ENCODE results near the gene PROSER1. TPM values are rescaled to one million over a fixed set of nuclear protein-coding genes. Genes with fewer than 3 reads are reported as not detected.

Gene PROSER1
- total RNA-seq, 2 experiments from 2014 or later, result 51.2 to 62.4 TPM

DNA sequence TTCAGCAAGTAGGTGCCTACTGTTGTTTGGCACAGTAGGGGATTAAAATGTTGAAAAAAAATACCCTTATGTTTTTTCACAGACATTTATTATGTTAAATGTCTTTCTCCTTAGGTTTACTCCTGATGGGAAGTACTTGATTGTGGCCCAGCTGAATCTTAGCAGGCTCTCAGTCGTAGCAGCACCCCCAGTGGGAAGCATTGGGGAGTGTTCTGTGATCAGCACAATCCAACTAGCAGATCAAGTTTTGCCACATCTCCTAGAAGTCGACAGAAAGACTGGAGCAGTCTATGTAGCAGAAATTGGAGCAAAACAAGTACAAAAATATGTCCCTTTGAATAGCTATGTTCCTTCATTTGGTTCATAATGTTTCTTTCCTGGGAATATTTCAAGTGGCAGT lies 9.7 kb upstream of the PROSER1 start:
- CTCF ChIA-PET, result interaction anchor here (1.4 to 2.0 kb wide), 2 partner anchors 16 to 565 kb away, joined by 3 to 5 read pairs; no protein-coding TSS in a partner anchor
- no peak for ATAC-seq

DNA sequence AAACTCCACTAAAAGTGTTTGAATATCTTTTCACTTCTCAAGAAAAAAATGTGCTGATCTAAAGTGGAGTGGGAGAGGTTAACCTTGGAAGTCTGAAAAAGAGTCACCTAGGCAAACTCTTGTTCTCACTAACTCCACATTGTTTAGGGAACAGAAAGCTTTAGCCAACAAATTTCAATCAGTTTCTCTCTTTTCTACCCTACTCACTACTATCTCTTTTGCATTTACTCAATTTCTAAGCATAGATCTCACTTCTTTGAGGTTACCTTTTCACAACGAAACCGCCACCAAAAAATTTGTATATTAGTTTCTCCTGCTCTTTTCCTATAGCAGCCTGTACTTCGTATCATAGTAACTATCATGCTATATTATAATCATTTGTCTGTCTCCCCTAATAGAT lies 6.6 kb upstream of the PROSER1 start:
- Mint-ChIP-seq H3K27ac (no peak overlapping the region), H3K27me3 (ENCODE audit: low read depth) (no peaks in the 10 kb centered on the region), H3K4me1 (ENCODE audit: low read depth) (peaks cover 29% of the 10 kb centered on the region), H3K4me3 (no peak overlapping the region), H3K9me3 (ENCODE audit: insufficient read depth) (no peaks in the 10 kb centered on the region), H3K36me3 (ENCODE audit: low read depth) (peaks cover 48% of the 10 kb centered on the region)
- ATAC-seq, result no peak
- POLR2A ChIA-PET, result no interaction called here
- CTCF ChIA-PET, result no interaction called here
- no peak for DNase-seq

More for the DNA sequence above, 9.7 kb upstream of the PROSER1 start:
- no peaks in the 10 kb centered on the region for H3K27me3 Mint-ChIP-seq (ENCODE audit: low read depth)
- H3K36me3 Mint-ChIP-seq (ENCODE audit: low read depth), result peaks cover 36% of the 10 kb centered on the region
- no peak overlapping the region for H3K4me3 Mint-ChIP-seq
- DNase-seq, result no peak
- POLR2A ChIA-PET, result no interaction called here
- H3K9me3 Mint-ChIP-seq (ENCODE audit: insufficient read depth), result no peaks in the 10 kb centered on the region
- no peak overlapping the region for H3K27ac Mint-ChIP-seq
- peaks cover 8% of the 10 kb centered on the region for H3K4me1 Mint-ChIP-seq (ENCODE audit: low read depth)

DNA sequence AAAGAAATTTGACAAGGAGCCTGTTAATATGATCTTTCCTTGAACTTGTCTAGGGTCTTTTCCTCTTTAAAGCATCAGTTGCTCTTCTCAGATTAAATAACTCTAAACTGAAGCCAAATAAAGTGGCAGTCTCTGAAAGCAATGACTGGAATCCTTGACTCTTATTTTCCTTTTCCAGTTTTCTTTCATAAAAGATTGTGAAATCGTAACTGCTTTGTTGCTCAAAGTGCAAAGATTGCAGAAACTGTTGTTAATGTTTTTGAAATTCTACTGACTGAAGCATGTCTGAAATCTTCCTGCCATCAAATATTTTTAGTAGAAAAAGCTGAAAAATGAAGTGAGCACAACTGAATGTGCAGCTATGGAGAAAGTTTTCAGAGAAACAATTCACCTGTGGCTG lies 2.3 kb upstream of the PROSER1 start:
- no peaks in the 10 kb centered on the region for H3K27me3 Mint-ChIP-seq (ENCODE audit: low read depth)
- peaks cover 40% of the 10 kb centered on the region for H3K4me1 Mint-ChIP-seq (ENCODE audit: low read depth)
- peak overlapping the region; percentile 38 for H3K4me3 Mint-ChIP-seq
- POLR2A ChIA-PET, result no interaction called here
- CTCF ChIA-PET, result no interaction called here
- no peaks in the 10 kb centered on the region for H3K9me3 Mint-ChIP-seq (ENCODE audit: insufficient read depth)
- no peak for DNase-seq
- no peak for ATAC-seq
- peaks cover 42% of the 10 kb centered on the region for H3K36me3 Mint-ChIP-seq (ENCODE audit: low read depth)
- no peak overlapping the region for H3K27ac Mint-ChIP-seq

DNA sequence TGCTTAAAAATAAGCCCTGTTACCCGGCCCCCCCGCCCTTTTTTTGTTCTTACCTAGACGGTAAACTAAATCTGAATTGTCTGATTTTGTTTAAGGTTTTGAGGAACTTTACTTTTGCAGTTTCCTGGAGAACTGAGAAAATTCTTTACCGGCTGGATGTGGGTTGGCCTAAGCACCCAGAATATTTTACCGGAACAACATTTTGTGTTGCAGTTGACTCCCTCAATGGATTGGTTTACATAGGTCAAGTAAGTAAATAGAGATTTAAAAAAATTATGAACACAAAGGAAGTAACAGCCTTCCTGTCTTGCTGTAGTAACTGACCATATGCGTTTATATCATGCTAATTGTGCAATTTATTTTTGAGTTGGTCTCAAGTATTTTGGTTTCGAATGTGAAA lies 1.2 kb upstream of the PROSER1 start:
- ATAC-seq (no peak), DNase-seq (no peak)
- peaks cover 32% of the 10 kb centered on the region for H3K36me3 Mint-ChIP-seq (ENCODE audit: low read depth)
- peak overlapping the region; percentile 90 for H3K4me3 Mint-ChIP-seq
- no peaks in the 10 kb centered on the region for H3K27me3 Mint-ChIP-seq (ENCODE audit: low read depth)
- ChIA-PET POLR2A (interaction anchor here (0.7 to 1.5 kb wide), 3 partner anchors 13 to 967 kb away, joined by 3 read pairs; no protein-coding TSS in a partner anchor), CTCF (interaction anchor here (1.0 to 1.1 kb wide), 2 partner anchors 9 to 23 kb away, joined by 3 read pairs; no protein-coding TSS in a partner anchor)
- no peaks in the 10 kb centered on the region for H3K9me3 Mint-ChIP-seq (ENCODE audit: insufficient read depth)
- H3K4me1 Mint-ChIP-seq (ENCODE audit: low read depth), result peaks cover 51% of the 10 kb centered on the region
- peak overlapping the region; percentile 96 for H3K27ac Mint-ChIP-seq

DNA sequence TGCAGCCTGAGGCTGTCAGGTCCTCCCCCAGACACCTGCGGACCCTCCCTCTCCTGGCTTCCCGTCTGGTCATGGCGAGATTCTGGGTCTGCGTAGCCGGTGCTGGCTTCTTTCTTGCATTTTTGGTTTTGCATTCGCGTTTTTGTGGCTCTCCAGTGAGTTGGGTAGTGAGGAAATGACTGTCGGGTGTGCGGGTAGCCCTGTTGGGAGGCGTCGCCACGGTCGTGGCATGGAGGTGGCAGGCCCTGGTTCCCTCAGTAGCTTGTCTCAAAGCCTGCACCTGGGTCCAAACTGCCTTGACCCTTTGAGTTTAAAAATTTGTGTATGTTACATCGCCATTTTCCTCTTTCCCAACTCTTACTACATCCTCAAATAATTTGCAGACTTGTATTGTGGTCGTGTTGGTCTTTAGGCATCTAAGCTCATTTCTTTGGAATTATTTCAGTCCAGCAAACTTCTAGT lies 711 bp upstream of the PROSER1 start:
- ChIA-PET POLR2A (interaction anchor here (0.7 to 2.3 kb wide), 4 partner anchors 12 to 689 kb away, joined by 3 to 6 read pairs (median 3); partner anchors contain the start of gene UFM1), CTCF (interaction anchor here (1.0 to 1.9 kb wide), 3 partner anchors 10 to 574 kb away, joined by 3 to 6 read pairs (median 3); no protein-coding TSS in a partner anchor)
- H3K9me3 Mint-ChIP-seq (ENCODE audit: insufficient read depth), result no peaks in the 10 kb centered on the region
- peak overlapping the region; percentile 96 for H3K27ac Mint-ChIP-seq
- peaks cover 55% of the 10 kb centered on the region for H3K4me1 Mint-ChIP-seq (ENCODE audit: low read depth)
- DNase-seq (peak; percentile 76), ATAC-seq (peak; percentile 45)
- peak overlapping the region; percentile 90 for H3K4me3 Mint-ChIP-seq
- peaks cover 31% of the 10 kb centered on the region for H3K36me3 Mint-ChIP-seq (ENCODE audit: low read depth)
- H3K27me3 Mint-ChIP-seq (ENCODE audit: low read depth), result no peaks in the 10 kb centered on the region

DNA sequence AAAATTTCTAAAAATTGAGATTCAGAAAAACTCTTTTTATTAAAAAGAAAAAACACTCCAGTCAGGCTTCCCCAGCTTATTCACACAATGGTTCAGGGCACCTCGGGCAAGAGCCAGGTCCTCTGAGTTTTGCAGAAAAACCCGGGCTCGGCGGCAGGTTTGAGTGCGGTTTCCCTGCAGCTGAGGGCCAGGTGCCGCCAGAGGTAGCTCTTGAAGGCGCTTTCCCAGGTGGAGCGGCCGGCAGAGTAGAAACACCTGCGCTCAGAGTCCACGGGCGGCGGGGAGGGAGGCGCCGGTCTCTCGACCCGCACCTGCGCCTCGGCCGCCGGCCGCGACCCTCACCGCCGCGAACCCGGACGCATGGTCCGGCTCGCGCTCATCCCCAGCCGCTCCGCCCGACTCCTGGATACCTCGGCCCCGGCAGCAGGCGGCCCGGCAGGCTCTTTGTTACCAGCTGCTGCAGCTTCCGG lies 444 bp downstream of the PROSER1 start:
- POLR2A ChIA-PET, result interaction anchor here (1.1 to 2.3 kb wide), 5 partner anchors 10 to 688 kb away, joined by 3 to 6 read pairs (median 4); partner anchors contain the start of gene UFM1
- H3K27me3 Mint-ChIP-seq (ENCODE audit: low read depth), result no peaks in the 10 kb centered on the region
- peak overlapping the region; percentile 90 for H3K4me3 Mint-ChIP-seq
- DNase-seq (no peak), ATAC-seq (peak; percentile 44)
- H3K36me3 Mint-ChIP-seq (ENCODE audit: low read depth), result peaks cover 25% of the 10 kb centered on the region
- CTCF ChIA-PET, result interaction anchor here (1.0 to 2.2 kb wide), 4 partner anchors 10 to 579 kb away, joined by 3 to 9 read pairs (median 5); no protein-coding TSS in a partner anchor
- H3K9me3 Mint-ChIP-seq (ENCODE audit: insufficient read depth), result no peaks in the 10 kb centered on the region
- peak overlapping the region; percentile 96 for H3K27ac Mint-ChIP-seq
- peaks cover 49% of the 10 kb centered on the region for H3K4me1 Mint-ChIP-seq (ENCODE audit: low read depth)

DNA sequence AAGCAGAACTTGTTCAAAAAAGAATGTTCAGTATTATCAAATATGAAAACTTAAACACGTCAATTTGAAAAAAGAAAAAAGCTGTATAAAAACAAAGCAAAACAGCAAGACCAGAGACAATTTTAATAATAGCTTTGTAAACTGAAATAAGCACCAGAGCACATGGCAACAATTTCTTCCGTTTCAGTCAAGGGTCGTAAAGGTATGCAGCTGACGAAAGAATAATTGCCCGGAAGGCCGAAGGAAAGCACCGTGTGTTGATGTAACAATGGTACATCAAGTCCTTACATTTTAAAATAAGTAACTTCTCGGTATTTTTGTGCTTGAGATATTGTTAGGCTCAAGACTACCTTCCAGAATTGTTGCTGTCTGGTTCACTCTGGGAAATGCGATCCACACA lies 1.7 kb downstream of the PROSER1 start:
- H3K4me3 Mint-ChIP-seq, result peak overlapping the region; percentile 90
- CTCF ChIA-PET, result interaction anchor here (2.2 kb wide), 1 partner anchor 9 kb away, joined by 9 read pairs; no protein-coding TSS in a partner anchor
- POLR2A ChIA-PET, result interaction anchor here (2.3 kb wide), 1 partner anchor 687 kb away, joined by 6 read pairs; the partner anchor contains the start of gene UFM1
- ATAC-seq (no peak), DNase-seq (peak; percentile 48)
- H3K9me3 Mint-ChIP-seq (ENCODE audit: insufficient read depth), result no peaks in the 10 kb centered on the region
- H3K27ac Mint-ChIP-seq, result peak overlapping the region; percentile 90
- peaks cover 50% of the 10 kb centered on the region for H3K4me1 Mint-ChIP-seq (ENCODE audit: low read depth)
- no peaks in the 10 kb centered on the region for H3K27me3 Mint-ChIP-seq (ENCODE audit: low read depth)
- peaks cover 30% of the 10 kb centered on the region for H3K36me3 Mint-ChIP-seq (ENCODE audit: low read depth)

DNA sequence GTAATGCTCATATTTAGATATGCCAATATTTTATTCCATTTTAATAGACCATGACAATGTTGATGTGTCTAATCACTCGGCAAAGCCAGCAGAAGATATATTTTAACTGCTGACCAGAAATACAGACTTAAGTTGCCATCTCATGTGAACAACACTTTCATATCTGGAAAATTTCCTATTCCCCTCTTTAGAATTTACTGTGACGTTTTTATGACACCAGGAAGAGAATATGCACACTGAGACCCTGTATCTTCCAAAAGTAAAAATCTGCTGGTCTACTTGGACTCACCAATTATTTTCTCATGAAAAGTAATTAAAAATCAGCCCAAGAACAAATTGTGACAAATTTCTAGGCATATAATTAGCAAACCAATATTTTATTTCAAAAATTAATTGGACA lies 2.1 kb downstream of the PROSER1 start:
- ChIA-PET CTCF (interaction anchor here (2.2 kb wide), 1 partner anchor 9 kb away, joined by 9 read pairs; no protein-coding TSS in a partner anchor), POLR2A (no interaction called here)
- ATAC-seq (no peak), DNase-seq (no peak)
- Mint-ChIP-seq H3K27me3 (ENCODE audit: low read depth) (no peaks in the 10 kb centered on the region), H3K27ac (peak overlapping the region; percentile 54), H3K4me3 (peak overlapping the region; percentile 90), H3K36me3 (ENCODE audit: low read depth) (peaks cover 28% of the 10 kb centered on the region), H3K4me1 (ENCODE audit: low read depth) (peaks cover 47% of the 10 kb centered on the region), H3K9me3 (ENCODE audit: insufficient read depth) (no peaks in the 10 kb centered on the region)

DNA sequence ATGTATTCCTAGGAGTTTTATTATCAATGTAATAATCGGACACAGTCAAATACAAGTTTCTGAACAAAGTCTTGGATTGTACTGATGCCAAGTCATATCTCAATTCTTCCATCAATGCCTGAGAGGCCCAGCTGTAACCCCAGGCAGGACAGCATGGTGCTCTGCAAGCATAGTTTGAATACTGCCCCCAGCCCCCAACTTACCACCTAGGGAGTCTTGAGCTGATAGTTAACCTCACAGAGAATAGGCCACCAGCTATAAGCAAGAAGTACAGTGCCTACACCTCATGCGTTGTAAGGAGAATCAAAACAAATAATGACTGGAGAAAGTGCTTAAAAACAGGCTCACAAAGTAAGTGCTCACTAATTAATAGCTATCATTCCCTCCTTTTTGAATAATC lies 2.7 kb downstream of the PROSER1 start:
- ATAC-seq (no peak), DNase-seq (no peak)
- H3K27ac Mint-ChIP-seq, result peak overlapping the region; percentile 54
- peaks cover 22% of the 10 kb centered on the region for H3K36me3 Mint-ChIP-seq (ENCODE audit: low read depth)
- ChIA-PET CTCF (no interaction called here), POLR2A (no interaction called here)
- peaks cover 41% of the 10 kb centered on the region for H3K4me1 Mint-ChIP-seq (ENCODE audit: low read depth)
- H3K4me3 Mint-ChIP-seq, result peak overlapping the region; percentile 90
- no peaks in the 10 kb centered on the region for H3K27me3 Mint-ChIP-seq (ENCODE audit: low read depth)
- H3K9me3 Mint-ChIP-seq (ENCODE audit: insufficient read depth), result no peaks in the 10 kb centered on the region

DNA sequence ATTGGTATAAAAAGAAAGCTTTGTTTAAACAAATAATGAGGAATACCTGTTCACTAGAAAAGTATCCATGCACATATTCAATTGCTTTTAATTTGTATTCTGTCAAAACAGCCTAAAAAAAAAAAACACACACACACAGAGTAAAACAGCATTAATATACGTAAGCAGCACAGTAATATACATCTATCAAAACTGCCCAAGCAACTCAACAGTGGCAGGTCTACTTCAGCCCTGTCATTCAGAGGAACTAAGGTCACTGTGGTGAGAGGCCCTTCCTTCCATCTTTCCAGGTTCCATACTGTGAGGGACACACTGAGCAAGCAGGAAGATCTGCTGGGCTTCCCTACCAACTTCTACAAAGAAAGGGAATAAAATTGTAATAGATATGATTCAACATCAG lies 3.8 kb downstream of the PROSER1 start:
- ATAC-seq (no peak), DNase-seq (no peak)
- Mint-ChIP-seq H3K36me3 (ENCODE audit: low read depth) (peaks cover 22% of the 10 kb centered on the region), H3K4me1 (ENCODE audit: low read depth) (peaks cover 31% of the 10 kb centered on the region), H3K4me3 (no peak overlapping the region), H3K27ac (no peak overlapping the region), H3K9me3 (ENCODE audit: insufficient read depth) (no peaks in the 10 kb centered on the region), H3K27me3 (ENCODE audit: low read depth) (no peaks in the 10 kb centered on the region)
- POLR2A ChIA-PET, result no interaction called here
- CTCF ChIA-PET, result interaction anchor here (1.1 to 3.6 kb wide), 2 partner anchors 16 to 19 kb away, joined by 3 to 21 read pairs; no protein-coding TSS in a partner anchor

DNA sequence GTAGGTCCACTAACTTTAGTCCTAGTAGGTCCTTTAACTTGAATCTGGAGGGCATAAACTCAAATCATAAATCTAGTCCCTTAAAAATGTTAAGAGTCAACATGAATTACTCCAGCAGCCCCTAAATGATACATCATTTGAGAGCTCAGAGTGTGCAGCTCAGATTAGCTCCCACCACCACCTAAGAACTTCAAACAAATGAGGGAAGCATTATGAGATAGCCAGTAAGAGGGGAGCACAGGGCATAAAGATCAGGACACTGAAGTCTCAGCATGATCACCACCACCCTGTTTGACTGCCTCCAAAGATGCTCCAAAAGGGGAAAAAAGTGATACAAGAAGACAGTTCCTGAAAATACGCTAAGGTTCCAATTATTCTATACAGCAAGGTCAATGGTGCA lies 5.7 kb downstream of the PROSER1 start:
- ATAC-seq (no peak), DNase-seq (no peak)
- ChIA-PET CTCF (interaction anchor here (3.6 kb wide), 1 partner anchor 14 kb away, joined by 21 read pairs; no protein-coding TSS in a partner anchor), POLR2A (no interaction called here)
- Mint-ChIP-seq H3K27me3 (ENCODE audit: low read depth) (no peaks in the 10 kb centered on the region), H3K36me3 (ENCODE audit: low read depth) (peaks cover 28% of the 10 kb centered on the region), H3K4me3 (no peak overlapping the region), H3K9me3 (ENCODE audit: insufficient read depth) (no peaks in the 10 kb centered on the region), H3K4me1 (ENCODE audit: low read depth) (peaks cover 31% of the 10 kb centered on the region), H3K27ac (no peak overlapping the region)

DNA sequence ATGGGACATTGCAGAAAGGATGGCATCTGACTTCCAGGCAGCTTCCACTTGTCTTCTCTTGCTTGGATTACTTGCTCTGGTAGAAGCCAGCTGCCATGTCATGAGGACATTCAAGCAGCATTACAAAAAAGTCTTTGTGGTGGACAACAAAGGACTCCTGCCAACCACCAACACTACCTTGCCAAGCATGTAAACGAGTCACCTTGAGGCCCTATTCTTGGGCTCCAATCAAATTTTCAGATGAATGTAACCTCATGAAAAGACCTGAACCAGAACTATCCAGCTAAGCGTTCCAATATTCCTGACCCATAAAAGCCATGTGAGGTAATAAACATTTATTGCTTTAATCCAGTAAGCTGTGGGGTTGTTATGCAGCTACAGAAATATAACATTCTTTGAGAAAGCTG lies 12.5 kb downstream of the PROSER1 start:
- Mint-ChIP-seq H3K4me1 (ENCODE audit: low read depth) (no peaks in the 10 kb centered on the region), H3K9me3 (ENCODE audit: insufficient read depth) (no peaks in the 10 kb centered on the region), H3K27me3 (ENCODE audit: low read depth) (no peaks in the 10 kb centered on the region), H3K36me3 (ENCODE audit: low read depth) (peaks cover 50% of the 10 kb centered on the region), H3K27ac (no peak overlapping the region), H3K4me3 (no peak overlapping the region)
- CTCF ChIA-PET, result interaction anchor here (2.1 kb wide), 1 partner anchor 9 kb away, joined by 5 read pairs; no protein-coding TSS in a partner anchor
- POLR2A ChIA-PET, result no interaction called here
- ATAC-seq, result no peak
- no peak for DNase-seq
